Activated T-helper 17 cell treated with anti-CD3 and anti-CD28 coated beads, Interleukin-2, amount 50 U/mL, for 72 hours (primary cell): ENCODE measurements around the gene FZD10. TPM values are rescaled to one million over a fixed set of nuclear protein-coding genes. Genes with fewer than 3 reads are reported as not detected.

Experiments
- ATAC-seq: fragments of 150-1000 bp; cut with Tn5 transposase; replicated peaks from 2 replicates; pipeline ENCODE4 v1.10.0; 2021; ENCODE audit warnings: mild to moderate bottlenecking, moderate library complexity
- H3K27ac Mint-ChIP-seq: one replicate; pipeline ENCODE4 v1.8.0; 2022; ENCODE audit warnings: mixed read lengths
- H3K27me3 Mint-ChIP-seq: one replicate; pipeline ENCODE4 v1.8.0; 2022; ENCODE audit warnings: mixed read lengths
- H3K36me3 Mint-ChIP-seq: one replicate; pipeline ENCODE4 v1.8.0; 2022; ENCODE audit warnings: low read depth, mild to moderate bottlenecking, mixed read lengths
- H3K4me1 Mint-ChIP-seq: one replicate; pipeline ENCODE4 v1.8.0; 2022; ENCODE audit warnings: mixed read lengths
- H3K4me3 Mint-ChIP-seq: one replicate; pipeline ENCODE4 v1.8.0; 2022; ENCODE audit warnings: mild to moderate bottlenecking, mixed read lengths
- H3K9me3 Mint-ChIP-seq: one replicate; pipeline ENCODE4 v1.8.0; 2022; ENCODE audit warnings: mixed read lengths
- total RNA-seq, 2 donors: library from RNA; stranded (reverse); gene quantifications; one replicate each; pipeline ENCODE4 v1.2.3, GENCODE V29; 2022

The FZD10 gene
- total RNA-seq, 2 donors from 2014 or later = not detected

GRCh38 chr12:130214686-130215395 is 52.6 kb downstream of the FZD10 start:
- Mint-ChIP-seq H3K9me3 (peaks cover 18% of the 10 kb centered on the region), H3K4me3 (no peak overlapping the region), H3K4me1 (no peaks in the 10 kb centered on the region), H3K36me3 (no peaks in the 10 kb centered on the region), H3K27me3 (peaks cover 13% of the 10 kb centered on the region), H3K27ac (no peak overlapping the region)
- ATAC-seq = no peak

Other genes starting within 250 kb of the FZD10 start
- gene PIWIL1, start 175.4 kb downstream of the FZD10 start, total RNA-seq = not detected